Measurements from ENCODE around the gene PRKCE.

Gene PRKCE

DNA sequence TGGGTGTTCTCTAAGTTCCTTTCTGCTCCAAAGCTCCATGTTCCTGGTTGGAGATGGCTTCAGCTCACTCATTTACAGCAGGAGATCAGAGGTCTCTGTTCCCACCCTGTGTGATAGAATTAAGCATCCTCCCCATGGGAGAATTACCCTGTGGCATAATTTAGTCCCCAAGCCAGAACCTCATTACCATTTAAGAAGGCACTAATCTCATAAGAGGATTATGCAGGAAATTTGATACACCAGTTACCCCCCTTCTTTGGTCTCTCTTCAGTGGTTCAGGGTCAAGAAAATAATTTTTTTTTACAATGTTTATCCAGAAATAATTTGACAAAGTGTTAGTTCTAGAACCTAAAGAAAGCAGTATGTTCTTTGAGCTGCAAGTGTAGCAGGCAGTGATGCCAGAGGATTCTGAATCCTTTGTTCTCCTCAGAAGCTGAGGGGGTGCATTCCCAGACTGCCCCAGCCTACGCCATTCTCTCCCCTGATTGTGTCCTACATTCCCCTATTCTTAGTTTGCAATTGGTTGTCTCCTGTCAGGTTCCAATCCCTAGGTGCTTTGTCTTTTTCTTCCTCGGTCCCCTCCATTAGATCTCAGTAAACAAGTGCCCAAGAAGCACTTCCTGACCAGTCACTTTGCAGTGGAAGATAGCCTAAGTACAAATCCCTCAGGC is 163.6 kb downstream of the PRKCE start:
- no peak for DNase-seq

DNA sequence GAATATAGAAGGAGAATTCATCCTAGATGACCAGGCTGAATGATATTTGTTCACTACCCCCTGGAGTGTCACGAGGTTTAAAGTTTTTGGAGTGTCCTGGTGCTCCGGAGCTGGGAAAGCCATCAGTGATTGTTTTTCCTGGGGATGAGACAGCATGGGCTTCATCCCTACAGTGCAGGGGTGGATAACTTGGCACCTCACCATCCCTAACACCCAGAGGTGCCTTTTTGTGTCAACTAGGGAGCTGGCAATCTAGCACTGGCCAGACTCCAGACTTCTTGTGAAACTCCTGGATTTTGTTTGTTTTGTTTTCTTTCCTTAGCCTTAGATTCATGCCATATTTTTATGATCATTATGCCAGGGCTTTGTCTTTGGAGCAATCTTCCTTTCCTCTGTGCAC is 164.8 kb downstream of the PRKCE start:
- DNase-seq: no peak

DNA sequence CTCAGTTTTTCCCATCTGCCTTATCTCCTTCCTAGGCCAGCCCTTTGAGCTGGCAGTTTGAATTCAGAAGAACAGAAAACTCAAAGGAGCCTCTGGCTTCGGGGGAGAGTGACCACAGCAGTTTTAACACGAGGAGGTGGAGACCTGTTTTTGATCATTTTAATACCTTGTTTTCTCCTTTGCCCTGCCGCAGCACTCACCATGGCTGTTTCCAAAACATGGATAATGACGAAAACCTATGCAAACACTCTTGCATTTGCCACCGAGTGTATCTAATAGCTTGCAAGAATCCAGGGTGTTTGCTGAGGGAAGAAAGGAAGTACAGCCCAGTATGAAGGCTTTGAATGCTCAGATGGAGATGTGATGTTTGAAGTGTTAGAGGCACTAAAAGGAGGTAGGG is 167.1 kb downstream of the PRKCE start:
- DNase-seq: no peak

DNA sequence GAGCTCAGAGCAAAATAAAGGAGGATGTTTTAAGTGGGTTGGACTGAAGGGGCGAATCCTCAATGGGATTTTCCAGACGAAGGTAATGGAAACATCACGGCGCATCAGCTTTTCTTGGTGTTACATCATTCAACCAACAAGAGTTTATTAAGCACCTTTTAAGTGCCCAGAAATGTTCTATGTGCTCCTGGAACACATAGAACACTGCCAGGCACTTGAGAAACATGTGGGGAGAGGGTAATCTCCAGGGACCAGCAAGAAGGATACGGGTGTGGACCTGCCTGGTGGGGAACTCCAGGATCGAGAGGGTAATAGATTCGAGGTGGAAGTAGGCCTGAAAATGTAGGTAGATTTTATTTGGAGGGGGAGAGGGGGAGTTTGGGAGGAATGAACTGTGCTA is 168.6 kb downstream of the PRKCE start:
- DNase-seq: no peak

DNA sequence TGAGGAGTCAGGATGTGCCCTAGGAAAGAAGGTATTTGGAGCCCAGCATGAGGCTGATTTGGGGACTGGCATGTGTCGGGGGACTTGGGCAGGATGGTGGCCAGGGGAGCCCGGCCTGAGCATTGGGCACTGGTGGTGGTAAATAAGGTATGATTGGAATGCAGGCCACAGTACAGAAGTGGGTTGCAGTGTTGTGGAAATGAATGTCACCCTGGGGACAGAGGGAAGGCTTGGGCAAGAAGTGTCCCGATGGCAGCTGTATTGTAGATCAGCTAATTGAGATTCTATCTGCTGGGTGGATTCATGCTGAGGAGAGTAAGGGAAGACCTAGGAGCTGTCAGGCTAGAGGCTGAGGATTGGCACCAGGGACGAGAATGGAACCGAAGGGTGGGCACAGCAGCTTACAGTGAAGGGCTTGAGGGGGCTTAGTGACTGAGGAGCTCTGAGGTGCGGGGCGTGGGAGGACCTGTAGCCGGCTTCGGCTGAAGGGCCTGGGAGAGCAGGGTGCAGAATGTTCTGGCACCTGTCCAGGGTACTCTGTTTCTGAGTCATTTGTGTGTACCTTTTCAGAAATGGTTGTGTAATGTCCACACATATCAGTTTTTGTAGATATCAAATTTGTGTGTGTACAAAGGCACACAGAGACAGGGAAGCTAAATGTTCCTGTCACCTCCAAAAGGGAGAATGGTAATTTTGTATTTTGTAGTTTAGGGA is 170.2 kb downstream of the PRKCE start:
- DNase-seq: no peak

DNA sequence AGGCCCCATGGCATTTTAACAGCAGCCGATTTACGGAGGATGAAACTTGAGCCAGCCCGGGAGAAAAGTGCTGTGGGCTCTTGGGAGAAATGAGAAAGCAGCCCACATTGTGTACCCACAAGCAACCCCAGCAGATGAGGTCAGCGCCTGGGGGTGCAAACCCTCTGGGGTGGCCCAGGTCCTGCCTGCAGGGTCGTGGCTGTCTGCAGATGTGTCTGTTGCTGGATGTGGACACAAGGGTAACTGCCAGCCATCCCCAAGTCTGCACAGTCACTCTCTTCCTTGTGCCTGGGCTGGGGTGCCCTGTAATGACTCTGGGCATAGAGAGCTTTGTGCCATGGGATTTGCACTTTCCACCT is 170.8 kb downstream of the PRKCE start:
- DNase-seq: no peak

DNA sequence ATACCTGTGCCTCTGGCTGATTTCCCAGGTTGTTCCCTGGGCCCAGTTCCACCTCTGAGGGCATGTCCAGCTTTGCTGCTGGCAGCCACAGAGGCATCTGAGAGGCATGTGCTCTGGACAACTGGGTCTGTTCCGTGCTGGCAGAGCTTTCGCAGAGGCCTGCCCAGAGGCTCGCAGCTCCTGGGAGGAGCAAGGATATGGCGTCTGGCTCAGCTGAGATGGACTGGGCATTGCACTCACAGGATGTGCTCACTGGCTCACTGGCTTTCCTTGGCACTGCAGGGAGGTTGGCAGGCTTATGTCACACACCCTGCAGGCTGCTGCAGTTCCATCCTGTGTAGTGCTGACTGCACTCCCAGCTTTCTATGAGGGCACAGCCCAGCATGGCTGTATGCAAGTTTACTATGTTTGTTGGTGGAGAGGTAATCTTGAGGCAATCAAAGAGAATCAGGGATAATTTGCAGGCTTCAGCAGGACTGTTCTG is 172.3 kb downstream of the PRKCE start:
- peak; percentile 93 to 99 for DNase-seq

DNA sequence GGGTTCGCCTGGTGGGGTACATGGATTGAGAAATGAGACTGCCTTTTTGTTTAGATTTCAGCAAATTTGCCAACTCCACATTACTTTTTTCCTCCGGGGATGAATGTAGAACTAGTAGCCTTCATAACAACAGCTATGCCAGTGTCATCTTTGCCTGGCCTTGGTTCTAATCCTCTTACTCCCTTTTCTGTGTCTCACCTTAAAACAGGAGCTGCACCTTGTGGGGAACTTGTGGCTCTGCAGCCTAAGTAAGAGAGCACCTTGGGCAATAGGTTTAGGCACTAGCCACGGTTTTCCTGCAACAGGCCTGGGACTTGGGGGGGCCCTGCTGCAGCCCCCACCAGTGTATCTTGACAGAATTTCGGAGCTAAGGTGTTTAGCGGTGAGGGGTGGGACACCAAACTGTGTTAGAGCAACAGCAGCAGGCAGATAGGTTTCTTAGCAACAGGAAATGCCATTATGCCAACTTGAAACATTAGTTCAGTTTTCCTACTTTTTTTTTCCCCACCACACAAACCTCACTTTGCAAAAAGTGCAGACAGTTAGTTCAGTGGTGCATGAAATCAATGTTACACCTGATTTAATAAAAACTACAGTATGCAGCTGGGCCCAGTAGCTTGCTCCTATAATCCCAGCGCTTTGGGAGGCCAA is 173.7 kb downstream of the PRKCE start:
- DNase-seq: no peak

DNA sequence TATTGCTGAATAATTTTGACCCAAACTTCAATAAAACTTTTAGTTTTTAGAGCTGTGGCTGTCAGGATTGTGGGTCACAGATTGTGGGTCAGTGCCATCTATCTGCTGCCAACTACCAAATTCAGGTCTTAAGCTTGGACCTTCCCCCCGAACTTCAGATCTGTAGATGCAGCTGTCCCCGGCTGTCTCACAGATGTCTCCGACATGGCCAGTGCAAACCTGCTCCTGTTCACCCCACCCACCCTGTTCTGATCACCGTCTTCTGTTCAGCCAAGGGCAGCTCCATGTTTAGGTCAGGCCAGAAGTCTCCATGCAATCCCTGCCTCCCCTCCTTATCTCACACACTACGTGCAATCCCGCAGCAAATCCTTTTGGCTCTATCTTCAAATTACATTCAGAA is 175.0 kb downstream of the PRKCE start:
- no peak for DNase-seq

DNA sequence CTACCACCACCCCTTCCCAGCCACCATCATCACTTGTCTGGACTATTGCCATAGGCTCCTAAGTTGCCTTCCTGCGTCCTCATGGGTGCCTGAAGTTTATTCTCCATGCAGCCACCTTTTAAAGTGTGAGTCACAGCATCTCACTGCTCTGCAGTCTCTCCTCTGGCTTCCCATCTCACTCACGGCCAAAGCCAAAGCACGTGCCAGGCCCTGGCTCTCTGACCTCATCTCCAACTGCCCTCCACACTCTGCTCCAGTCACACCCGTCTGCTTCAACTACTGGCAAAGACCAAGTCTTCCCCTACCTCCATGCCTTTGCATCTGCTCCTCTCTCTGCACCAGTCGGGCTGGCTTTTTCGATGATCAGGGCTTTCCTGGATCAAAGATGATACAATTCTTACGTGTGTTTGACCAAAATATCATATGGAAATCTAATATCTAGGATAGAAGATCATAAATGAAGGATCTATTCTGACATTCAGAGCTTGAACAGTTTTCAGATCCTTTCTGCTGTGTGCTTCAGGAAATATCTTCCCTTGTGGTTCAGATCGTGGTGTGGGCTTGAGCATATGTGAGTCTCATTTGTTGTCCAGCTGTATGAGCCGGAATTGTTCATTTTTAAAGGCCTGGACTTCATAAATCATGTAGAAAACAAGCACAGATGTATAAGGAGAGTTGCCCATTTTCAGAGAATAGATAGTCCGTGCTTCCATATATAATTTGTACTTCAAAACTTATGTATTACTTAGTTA is 175.6 kb downstream of the PRKCE start:
- DNase-seq: no peak

DNA sequence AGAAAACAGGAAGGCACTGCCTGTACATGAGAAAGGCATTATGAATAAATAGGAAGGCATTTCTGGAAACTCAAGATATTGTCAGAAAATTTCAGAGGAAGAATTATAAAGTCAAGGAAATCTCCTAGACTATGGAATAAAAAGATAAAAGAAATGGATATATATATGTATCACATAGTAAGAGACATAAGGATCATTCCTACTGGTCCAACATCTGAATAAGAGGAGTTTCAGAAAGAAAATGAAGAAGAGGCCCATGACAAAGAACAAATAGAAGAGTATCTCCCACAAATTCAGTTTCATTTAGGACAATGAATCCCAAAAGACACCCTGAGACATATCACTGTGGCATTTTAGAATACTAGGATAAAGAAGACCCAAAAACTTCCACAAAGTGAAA is 178.8 kb downstream of the PRKCE start:
- DNase-seq: no peak

DNA sequence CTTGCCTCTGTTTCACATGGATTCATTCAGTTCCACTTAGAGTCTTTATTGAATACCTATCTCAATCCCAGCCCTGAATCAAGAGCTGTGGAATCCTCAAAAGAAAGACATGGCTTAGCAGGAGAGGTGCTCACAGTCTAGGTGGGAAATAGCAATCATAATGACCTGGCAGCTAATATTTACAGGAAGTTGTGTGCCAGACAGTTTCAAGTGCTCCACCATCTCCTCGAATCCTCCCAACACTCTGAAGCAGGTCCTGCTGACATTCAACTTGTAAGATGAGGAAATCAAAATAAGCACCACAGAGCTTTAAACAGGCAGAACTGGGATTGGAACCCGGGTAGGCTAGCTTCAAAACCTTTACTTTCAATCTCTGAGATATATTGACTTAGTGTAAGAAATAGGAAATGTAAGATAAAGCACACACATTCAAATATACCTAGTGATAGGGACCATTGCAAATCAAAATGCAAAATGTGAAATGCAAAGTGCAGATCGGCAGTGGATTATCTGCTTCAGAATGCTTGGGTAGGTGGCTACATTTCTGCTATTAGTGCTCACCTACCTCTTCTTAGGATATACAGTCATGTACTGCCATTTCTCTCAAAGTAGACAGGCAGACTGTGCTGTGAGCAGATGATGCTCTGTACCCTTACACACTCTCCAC is 182.0 kb downstream of the PRKCE start:
- no peak for DNase-seq

DNA sequence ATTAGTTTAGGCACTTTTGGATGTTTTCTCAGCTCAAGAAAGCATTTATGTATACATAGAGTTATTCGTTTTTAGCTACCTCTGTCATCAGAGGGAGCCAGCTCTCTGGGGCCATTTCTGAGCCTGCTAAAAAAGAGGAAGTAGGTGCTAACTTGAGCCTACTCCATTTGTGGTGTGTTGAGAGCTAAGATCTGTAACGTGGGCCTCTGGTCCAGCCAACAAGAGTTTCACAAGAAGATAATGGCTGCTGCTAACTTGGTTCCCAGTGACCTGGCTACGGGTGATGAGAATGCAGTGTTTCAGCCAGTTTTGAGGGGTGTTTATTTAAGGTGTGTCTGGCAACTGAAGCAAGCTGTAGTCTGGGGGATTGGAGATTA is 182.5 kb downstream of the PRKCE start:
- DNase-seq: no peak

DNA sequence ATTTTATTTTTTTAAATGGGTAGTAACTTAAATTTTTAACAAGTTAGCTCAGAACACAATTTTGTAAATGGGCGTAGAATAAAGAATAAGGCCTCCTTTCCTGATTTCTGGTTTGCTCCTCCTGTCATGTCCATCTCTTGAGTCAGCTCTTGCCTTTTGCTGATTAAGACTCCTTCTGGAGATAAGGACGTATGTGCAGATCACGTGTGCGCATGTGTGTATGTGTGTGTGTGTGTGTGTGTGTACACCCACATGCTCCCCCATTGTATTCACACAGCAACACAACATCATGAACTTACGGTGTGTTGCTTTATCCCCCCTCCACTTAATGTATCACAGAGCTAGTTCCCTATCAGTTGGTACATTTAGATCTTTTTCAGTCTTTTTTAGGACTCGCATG is 182.9 kb downstream of the PRKCE start:
- DNase-seq: no peak

DNA sequence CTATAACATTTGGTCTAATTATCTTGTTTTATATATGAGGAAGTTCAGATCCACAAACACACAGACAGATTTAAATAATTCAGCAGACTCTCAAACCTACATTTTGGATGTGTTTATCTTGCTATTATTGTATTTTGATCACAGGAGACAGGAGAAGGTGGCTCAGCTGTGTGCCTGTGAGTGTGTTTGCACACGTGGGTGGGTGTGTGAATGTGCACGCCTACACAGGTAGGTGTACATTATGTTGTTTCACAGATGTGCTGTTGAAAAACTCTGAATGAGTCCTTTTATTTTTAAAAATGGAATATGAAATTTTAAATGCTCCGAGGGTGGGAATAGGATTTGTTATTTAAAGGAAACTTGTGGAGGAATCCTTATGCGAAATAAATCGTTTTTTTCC is 183.4 kb downstream of the PRKCE start:
- DNase-seq: no peak

DNA sequence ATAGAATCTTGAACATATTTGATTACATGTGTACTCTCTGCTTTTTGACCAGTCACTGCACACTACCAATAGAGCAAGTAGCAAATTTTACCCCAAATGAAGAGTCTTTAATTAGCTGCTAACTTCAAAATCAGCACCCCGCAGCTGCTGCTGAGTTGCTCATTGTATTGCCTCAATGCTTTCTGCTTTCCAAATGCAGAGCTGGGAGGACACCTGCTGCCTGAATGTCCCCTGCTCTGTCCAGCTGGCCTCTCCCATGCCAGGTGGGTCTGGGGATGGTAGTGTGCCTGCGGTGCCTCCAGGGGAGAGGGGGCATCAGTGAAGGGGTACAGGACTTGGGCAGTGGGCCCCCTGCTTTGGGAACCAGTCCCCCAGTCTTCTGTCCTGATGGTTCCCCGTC is 184.8 kb downstream of the PRKCE start:
- DNase-seq: no peak

DNA sequence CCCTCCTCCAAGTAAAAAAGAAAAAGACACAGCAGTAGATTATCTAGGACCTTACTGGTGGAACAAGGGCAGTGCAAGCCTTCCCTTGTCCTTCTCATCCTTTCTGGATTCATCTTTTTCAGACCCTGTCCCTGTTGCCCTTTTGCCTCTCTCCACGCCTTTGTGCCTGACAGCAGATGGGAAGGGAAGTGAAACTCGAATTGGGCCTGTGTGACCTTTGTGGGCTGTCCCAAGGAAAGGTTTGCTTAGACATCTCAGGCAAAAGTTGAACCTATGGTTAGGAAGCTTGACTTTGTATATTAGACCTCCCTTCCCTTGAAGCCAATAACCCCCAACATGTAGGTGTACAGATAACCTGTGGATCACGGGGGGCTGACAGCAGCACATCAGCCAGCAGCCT is 185.3 kb downstream of the PRKCE start:
- no peak for DNase-seq

DNA sequence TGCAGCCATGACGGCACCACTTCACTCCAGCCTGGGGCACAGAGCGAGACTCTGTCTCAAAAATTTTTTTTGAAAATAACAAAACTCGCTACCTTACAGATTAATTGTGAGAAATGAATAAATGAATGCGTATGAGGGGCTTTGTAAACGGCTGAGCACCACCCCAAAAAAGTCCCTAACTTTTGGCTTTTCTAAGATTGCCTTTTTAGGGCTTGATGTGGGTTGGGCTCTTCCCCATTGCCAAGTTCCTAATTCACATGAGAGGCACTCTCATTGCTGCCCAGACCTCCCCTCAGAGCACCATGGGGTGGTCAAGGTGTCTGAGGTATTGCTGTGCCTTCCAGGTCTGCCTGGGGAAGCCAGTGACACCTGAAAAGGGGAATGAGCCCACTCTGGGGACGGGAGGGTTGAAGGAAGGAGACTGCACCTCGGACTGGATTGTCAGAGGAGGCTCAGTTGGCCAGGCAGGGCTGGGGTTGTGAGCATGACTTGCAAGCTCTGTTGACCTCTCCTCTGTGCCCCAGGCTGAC is 186.4 kb downstream of the PRKCE start:
- DNase-seq: no peak

DNA sequence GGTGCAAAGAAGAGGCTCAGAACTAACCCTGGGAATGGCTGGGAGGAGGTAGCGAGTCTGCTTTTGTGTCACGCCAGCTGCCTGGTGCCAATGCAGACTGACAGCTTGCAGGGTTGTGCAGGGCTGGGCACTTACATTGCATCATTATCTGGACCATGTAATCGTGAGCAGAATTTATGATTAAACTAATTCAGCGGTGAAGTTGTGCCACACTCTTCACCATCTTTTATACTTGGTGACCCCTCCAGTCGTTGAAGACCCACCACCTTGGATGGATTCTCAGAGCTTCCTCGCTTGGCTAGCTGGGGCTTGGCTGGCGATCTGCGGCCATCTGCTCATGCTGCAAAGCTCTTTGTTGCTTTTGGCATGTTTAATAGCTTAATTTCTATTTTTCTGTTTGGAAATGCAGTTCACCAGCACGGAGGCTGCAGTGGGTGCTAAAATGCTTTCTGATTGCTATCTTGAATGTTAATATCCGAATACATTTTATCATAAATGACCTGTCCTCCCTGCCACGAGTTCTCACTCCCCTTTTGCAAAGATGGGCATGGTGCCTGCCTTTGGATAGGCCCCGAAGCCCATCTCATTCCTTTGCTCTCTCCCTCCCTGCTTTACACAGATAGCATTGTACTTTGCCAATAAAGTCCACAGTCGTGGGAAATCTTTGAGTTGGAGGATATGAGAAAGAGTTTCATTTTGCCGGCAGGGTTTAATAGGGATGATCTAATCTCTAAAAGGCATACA is 188.2 kb downstream of the PRKCE start:
- DNase-seq: peak; percentile 54 to 85

DNA sequence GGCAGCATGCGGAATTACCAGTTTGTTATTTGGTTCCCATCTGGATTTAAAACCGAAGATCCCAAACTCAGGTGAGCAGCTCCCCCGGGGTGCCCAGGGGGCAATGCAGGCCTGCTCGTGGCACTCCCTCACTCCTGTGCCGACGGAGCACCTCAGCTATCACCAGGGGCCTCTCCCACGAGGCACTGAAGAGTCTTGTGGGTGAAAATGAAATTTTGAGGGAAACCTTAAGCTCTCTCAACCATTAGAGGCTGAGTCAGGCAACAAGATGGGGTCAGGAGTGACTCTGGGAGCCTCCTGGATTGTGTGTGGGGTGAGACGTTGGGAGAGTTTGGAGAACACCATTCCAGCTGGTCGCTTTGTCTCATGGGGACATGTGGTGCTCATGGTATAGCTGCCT is 189.0 kb downstream of the PRKCE start:
- no peak for DNase-seq

DNA sequence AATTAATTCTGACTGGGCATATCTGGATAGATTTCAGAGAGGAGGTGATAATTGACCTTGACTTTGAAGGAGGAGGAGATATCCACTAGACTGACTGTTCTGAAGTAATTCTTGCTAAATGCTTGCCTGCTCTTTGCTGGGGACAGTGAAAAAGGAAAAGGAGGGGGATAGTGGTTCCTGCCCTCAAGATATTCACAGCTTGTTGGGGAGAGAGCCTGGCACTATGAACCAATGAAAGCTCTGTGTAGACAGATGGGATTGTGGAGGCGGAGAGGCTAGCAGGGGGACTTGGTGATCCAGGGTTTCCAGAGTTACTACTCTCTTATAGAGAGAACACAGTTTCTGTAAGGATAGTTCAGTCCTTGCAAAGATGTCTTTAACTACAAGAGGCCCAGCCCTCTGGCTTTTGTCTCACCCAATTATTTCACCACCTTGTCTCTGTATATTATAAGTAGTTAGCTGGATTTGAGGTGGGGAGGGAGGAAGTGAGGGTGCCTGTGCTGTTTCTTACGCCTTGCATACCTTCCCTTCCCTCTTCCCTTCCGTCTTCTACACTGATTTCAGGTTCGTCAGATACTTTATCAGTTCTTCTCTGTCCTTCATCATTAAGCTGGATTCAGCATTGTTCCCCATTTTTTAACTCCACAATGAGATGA is 190.4 kb downstream of the PRKCE start:
- no peak for DNase-seq
